Testis (tissue), 3 donors: ENCODE results near the gene MGAT5B. TPM values are rescaled to one million over a fixed set of nuclear protein-coding genes. Genes with fewer than 3 reads are reported as not detected.

Experiments used
- DNase-seq: peaks from one replicate; pipeline ENCODE4 v3.0.0-alpha.2; 2019
- H3K27ac ChIP-seq, 2 donors: fragments of 200-600 bp; sonication (generic); one replicate each; pipeline ENCODE4 v1.5.1; 2019
- H3K27me3 ChIP-seq: fragments of 200-600 bp; sonication (generic); one replicate; pipeline ENCODE4 v1.5.1; 2019
- H3K36me3 ChIP-seq: fragments of 200-600 bp; sonication (generic); one replicate; pipeline ENCODE4 v1.5.1; 2017; ENCODE audit warnings: low read depth; ENCODE audit errors: missing control alignments
- H3K4me1 ChIP-seq: fragments of 200-600 bp; sonication (generic); one replicate; pipeline ENCODE4 v1.5.1; 2019
- H3K4me3 ChIP-seq, 2 donors: fragments of 200-600 bp; sonication (generic); one replicate each; pipeline ENCODE4 v1.5.1; 2017 to 2019
- H3K9me3 ChIP-seq: fragments of 200-600 bp; sonication (generic); one replicate; pipeline ENCODE4 v1.5.1; 2017
- POLR2A ChIP-seq: fragments of 450-650 bp; IDR thresholded peaks from one replicate; pipeline ENCODE4 v1.6.1; 2017; ENCODE audit warnings: antibody characterized with exemption, mild to moderate bottlenecking, moderate library complexity
- WGBS, 2 donors: methylation state at CpG; one replicate each; pipeline ENCODE4 v1.1.5; 2018; 5-methylcytosine and 5-hydroxymethylcytosine counted together
- intact Hi-C: fragments of 100-400 bp; cut with DNase I; formaldehyde crosslinking; loops from one replicate; pipeline ENCODE4 v1.15.1; 2023; ENCODE audit warnings: low total_unique reads
- polyA plus RNA-seq: library from polyadenylated mRNA; stranded (reverse); fragments of 350-450 nt; fragmentation: Illumina TruSeq; extraction: RNeasy Lipid Tissue Mini Kit (QIAGEN cat#74804); gene quantifications from one replicate; pipeline ENCODE4 v1.2.3, GENCODE V29; 2014; ENCODE audit warnings: low read depth, low replicate concordance; ENCODE audit not compliant: insufficient read depth
- total RNA-seq, 2 donors: library from RNA; depleted of rRNA; stranded (reverse); fragments of >200 nt; gene quantifications; one replicate each; pipeline ENCODE4 v1.2.3, GENCODE V29; 2016
- TF ChIP-seq, protein P1 (sequence below), 3 experiments: fragments of 450-650 bp in 2 of 3; fragments of 200-600 bp in 1 of 3; sonication (generic) in 1 of 3; IDR thresholded peaks; one replicate each; pipeline ENCODE4 v1.5.1; 2016 to 2019; ENCODE audit warnings: antibody characterized with exemption in 3 of 3, mild to moderate bottlenecking in 2 of 3, moderate library complexity in 1 of 3

The MGAT5B gene
- total and polyA plus RNA-seq, 3 donors from 2014 or later = 4.6 to 10.9 (median 9.0) TPM

DNA sequence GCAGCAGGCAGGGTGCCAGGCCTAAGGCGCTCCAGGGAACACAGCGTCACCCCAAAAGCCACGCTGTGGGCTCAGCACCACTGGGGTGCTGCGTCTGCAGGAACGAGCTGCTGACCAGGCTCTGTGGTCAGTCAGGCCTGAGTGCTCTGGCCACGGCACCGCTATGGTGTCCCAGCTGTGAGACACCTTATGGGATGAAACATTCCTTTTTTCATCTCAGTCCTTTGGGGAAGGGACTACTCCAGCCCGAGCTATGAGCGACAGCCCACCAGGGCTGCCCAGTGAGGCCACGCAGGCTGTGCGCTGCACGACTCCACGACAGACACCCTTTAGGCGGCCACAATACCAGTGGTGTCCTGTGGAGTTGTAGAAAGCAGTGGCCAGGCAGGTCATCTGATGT, 11.1 kb downstream of the MGAT5B start:
- 85 to 95% methylated on average over 12 to 14 of the region's 14 CpGs for WGBS, 2 donors
- DNase-seq = no peak
- Histone ChIP-seq H3K27me3 (no peaks in the 10 kb centered on the region), H3K4me1 (no peaks in the 10 kb centered on the region), H3K36me3 (no peaks in the 10 kb centered on the region), H3K9me3 (no peaks in the 10 kb centered on the region), H3K4me3 (no peak overlapping the region), H3K27ac (no peak overlapping the region)
- TF ChIP-seq, protein P1, sequence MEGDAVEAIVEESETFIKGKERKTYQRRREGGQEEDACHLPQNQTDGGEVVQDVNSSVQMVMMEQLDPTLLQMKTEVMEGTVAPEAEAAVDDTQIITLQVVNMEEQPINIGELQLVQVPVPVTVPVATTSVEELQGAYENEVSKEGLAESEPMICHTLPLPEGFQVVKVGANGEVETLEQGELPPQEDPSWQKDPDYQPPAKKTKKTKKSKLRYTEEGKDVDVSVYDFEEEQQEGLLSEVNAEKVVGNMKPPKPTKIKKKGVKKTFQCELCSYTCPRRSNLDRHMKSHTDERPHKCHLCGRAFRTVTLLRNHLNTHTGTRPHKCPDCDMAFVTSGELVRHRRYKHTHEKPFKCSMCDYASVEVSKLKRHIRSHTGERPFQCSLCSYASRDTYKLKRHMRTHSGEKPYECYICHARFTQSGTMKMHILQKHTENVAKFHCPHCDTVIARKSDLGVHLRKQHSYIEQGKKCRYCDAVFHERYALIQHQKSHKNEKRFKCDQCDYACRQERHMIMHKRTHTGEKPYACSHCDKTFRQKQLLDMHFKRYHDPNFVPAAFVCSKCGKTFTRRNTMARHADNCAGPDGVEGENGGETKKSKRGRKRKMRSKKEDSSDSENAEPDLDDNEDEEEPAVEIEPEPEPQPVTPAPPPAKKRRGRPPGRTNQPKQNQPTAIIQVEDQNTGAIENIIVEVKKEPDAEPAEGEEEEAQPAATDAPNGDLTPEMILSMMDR (IDR thresholded peaks at IDR 0.05) = no peak
- no peak for TF ChIP-seq POLR2A
- intact Hi-C loops = no loop called here

DNA sequence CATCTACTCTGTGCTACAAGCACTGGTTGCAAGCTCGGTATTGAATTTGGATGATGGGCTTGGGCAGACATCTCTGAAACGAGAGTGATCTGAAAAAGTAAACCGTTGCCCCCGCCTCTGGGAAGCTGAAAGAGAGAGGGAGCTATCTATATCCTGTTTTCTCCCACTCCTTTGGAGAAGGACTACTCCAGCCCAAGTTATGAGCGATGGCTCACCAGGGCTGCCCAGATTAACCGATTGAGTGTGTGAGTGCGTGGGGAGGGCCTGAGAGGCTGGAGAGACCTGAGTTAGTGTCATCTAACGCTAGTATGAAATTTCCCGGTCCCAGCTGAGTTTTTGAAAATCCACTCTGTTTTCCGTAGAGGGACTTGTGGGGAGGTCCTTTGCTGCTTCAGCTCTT, 11.5 kb downstream of the MGAT5B start:
- no peak for DNase-seq
- no peak overlapping the region for H3K4me3 ChIP-seq
- H3K27me3 ChIP-seq = no peaks in the 10 kb centered on the region
- H3K4me1 ChIP-seq = no peaks in the 10 kb centered on the region
- H3K27ac ChIP-seq = no peak overlapping the region
- H3K9me3 ChIP-seq = no peaks in the 10 kb centered on the region
- intact Hi-C loops = no loop called here
- H3K36me3 ChIP-seq = no peaks in the 10 kb centered on the region
- WGBS, 2 donors = 68 to 83% methylated on average over 9 to 10 of the region's 10 CpGs
- no peak for TF ChIP-seq POLR2A
- TF ChIP-seq, protein P1 (IDR thresholded peaks at IDR 0.05) = no peak

DNA sequence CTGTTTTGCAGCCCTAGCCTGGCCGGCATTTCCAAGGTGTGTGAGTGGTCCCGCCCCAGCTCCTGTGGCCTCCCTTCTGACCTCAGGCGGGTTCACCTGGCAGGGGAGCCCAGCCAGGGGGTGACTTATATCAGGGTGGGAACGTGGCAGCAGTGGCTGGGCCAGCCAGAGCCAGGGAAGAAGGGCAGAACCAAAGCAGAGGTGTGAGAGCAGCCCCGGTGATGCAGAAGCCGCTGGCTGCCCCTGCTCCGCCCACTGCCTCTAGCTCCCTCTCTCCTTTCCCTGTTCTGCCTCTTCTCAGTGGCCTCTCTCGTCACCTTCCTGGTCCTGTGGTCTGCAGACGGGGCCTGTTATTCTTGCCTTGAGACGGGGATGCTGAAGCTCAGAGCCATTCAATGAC, 12.1 kb downstream of the MGAT5B start:
- 64 to 82% methylated on average over 9 to 10 of the region's 10 CpGs for WGBS, 2 donors
- TF ChIP-seq POLR2A = no peak
- TF ChIP-seq, protein P1 (IDR thresholded peaks at IDR 0.05) = no peak
- H3K27ac ChIP-seq = no peak overlapping the region
- no peaks in the 10 kb centered on the region for H3K9me3 ChIP-seq
- no peaks in the 10 kb centered on the region for H3K36me3 ChIP-seq
- no peaks in the 10 kb centered on the region for H3K4me1 ChIP-seq
- no peak overlapping the region for H3K4me3 ChIP-seq
- DNase-seq = no peak
- no peaks in the 10 kb centered on the region for H3K27me3 ChIP-seq
- intact Hi-C loops = no loop called here

- Histone ChIP-seq H3K27me3 (no peaks in the 10 kb centered on the region), H3K36me3 (no peaks in the 10 kb centered on the region), H3K4me1 (no peaks in the 10 kb centered on the region), H3K27ac (no peak overlapping the region), H3K9me3 (no peaks in the 10 kb centered on the region), H3K4me3 (no peak overlapping the region)
- intact Hi-C loops = no loop called here
- 85 to 90% methylated on average over 12 of the region's 12 CpGs for WGBS, 2 donors
- no peak for TF ChIP-seq POLR2A
- TF ChIP-seq, protein P1 (IDR thresholded peaks at IDR 0.05) = no peak
- no peak for DNase-seq
Observed at GRCh38 chr17:76880971-76881370, 12.8 kb downstream of the MGAT5B start.

DNA sequence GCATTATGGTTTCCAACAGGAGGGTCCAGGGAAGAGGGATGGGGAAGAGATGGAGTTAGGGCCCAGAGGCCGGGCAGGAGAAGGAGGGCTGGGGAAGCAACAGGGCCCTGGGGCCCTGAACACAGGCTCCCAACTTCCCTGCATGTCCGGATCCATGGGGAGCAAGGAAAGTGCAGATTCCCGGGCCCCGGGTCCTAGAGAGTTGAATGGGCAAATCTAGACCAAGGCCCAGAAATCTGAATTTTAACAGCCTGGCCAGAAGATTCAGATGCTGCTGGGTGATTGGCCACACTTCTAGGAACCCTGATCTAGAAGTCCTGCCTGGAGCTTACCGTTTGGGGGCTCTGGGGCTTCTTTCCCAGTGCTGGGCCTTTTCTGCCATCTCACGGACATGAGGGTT, 13.2 kb downstream of the MGAT5B start:
- no peaks in the 10 kb centered on the region for H3K27me3 ChIP-seq
- H3K36me3 ChIP-seq = no peaks in the 10 kb centered on the region
- H3K9me3 ChIP-seq = no peaks in the 10 kb centered on the region
- no peak for DNase-seq
- TF ChIP-seq, protein P1 (IDR thresholded peaks at IDR 0.05) = no peak
- TF ChIP-seq POLR2A = no peak
- no peaks in the 10 kb centered on the region for H3K4me1 ChIP-seq
- H3K27ac ChIP-seq = no peak overlapping the region
- no peak overlapping the region for H3K4me3 ChIP-seq
- 74 to 94% methylated on average over 4 to 6 of the region's 6 CpGs for WGBS, 2 donors
- intact Hi-C loops = no loop called here
